DMS79 treated with DMSO at 0.1 percent for 48 hours (cell line): ENCODE data around the gene PCMT1.
"Not testable (repeated sequence)": the region's sequence is repeated elsewhere in the genome, so short reads cannot be mapped to it uniquely, and the experiment has no call there.

Experiments used
- DNase-seq: peaks from one replicate; lab custom pipeline; 2025; lab: John Stamatoyannopoulos, UW

Gene PCMT1

DNA sequence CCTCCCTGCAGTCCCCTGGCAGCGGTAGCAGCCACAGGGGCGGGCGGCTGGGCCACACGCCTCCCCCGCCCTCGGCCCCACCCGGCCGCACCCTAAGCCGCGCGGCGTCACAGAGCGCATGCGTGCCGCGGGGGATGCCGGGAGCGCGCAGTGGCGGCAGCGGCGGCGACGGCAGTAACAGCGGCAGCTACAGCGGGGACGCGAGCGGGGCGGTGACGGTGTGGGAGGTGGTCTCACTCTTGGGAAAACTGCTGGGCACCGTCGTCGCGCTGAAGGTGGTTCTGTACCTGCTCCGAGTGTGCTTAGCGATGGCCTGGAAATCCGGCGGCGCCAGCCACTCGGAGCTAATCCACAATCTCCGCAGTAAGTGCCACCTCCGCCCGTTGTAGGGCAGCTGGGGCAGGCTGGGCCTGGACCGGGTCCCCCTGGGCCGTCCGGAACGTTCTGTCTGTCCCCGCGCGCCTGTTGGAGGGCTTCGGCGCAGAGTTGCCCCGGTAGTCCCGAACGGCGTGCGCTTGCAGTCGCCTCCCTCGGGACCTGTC, at the start of gene PCMT1:
PCMT1 (plus strand) TSS at position 148 of the 542 bp plus-strand sequence; CDS start at position 309, 161 bp downstream.
- DNase-seq = peak; percentile 82

DNA sequence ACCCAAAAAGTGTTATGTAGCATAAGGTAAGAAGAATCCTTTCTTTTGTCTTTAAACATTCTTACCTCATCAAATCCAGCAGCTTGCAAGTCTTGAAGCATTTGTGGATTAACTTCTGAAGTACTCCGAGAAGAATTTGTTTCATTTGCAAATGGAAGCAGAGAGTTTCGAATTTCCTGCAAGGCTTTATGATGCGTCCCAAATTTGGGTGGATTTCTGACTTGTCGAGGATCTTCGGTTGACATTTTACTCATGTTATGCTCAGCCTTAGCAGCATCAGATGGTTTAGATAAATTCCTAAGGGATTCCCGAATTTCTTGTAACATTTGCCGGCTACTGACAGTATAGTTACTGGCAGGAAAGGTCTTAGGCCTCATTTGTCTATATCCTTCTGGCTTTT, 47.8 kb upstream of the PCMT1 start:
- no peak for DNase-seq

DNA sequence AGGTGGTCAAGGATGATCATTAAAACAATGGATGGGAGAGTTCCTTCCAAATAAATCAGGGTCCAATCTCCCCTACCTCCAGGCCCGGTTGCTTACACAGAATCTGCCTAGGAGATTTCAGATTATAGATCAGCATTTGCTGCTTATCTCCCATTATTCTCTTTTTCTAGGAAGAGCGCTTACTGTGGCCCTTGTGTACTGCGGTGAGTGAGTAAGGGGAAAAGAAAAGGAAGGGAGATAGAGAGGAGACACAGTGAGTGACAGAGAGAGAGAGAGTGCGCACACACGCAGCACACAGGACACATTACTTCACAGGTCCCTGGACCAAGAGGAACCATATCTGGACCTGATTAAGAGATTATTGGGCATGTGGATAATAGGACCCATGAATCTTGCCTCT, 37.8 kb upstream of the PCMT1 start:
- no peak for DNase-seq

DNA sequence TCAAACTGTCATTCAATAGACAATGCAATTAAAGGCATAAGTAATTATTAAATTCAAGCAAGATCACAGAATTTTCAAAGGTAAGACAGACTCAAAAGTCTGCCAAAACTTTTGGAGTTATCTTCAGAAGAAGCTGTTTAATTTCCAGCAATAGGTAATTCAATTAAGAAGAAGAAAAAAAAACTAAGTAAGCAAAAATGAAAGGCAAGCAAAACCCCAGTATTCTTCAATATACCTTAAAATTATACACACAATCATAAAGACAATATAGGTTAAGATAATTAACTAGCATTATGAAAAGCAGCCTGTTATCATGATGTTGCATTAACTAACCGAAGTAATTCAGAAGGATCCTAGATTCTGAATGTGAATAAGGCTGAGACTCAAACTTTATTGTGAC, 35.1 kb upstream of the PCMT1 start:
- no peak for DNase-seq

DNA sequence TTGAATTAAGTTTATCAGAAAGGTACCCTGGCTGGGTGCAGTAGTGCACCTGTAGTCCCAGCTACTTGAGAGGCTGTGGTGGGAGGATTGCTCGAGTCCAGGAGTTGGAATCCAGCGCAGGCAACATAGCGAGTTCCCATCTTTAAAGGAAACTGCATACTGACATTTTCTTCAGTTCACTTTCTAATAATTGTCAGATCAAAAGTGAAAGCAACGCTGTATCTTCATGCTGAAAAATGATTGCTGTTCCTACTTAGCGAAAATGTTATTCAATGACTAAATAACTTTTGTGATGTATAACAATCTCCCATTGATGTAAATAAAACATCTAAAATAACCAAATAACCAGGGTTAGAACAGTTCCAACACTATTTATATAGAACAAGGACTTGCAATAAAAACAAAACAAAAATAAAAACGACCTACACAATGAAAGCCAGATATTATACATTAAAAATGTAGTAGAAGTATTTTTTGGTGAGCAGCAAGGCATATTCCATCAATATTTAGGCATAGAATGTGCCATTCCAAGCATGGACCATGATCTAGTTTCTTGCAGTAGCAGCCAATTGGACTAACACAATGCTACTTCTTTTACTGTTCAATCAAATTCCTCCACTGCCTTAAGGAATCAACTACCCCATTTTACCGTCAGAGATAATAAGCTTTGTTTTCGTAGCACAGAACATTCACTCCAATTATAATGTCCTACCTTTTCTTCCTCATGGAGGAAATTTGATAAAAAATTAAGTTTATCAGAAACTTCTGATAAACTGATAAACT, 33.2 kb upstream of the PCMT1 start:
- no peak for DNase-seq

DNA sequence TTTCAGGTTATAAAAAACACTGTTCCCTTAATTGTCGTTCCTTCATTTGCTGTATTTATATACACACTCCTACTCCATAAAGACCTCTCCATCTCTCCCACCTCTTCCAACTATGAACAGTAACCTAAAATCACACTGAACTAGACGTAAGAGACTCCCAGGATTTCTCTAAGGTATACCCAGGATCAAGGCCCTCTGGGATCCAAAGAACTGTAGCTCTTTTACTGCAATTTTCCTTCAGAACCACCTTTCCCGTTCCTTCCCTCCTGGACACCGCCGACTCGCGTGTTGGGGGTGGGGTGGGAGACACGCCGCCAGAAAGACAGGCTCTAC, 32.3 kb upstream of the PCMT1 start:
- peak; percentile 47 for DNase-seq

DNA sequence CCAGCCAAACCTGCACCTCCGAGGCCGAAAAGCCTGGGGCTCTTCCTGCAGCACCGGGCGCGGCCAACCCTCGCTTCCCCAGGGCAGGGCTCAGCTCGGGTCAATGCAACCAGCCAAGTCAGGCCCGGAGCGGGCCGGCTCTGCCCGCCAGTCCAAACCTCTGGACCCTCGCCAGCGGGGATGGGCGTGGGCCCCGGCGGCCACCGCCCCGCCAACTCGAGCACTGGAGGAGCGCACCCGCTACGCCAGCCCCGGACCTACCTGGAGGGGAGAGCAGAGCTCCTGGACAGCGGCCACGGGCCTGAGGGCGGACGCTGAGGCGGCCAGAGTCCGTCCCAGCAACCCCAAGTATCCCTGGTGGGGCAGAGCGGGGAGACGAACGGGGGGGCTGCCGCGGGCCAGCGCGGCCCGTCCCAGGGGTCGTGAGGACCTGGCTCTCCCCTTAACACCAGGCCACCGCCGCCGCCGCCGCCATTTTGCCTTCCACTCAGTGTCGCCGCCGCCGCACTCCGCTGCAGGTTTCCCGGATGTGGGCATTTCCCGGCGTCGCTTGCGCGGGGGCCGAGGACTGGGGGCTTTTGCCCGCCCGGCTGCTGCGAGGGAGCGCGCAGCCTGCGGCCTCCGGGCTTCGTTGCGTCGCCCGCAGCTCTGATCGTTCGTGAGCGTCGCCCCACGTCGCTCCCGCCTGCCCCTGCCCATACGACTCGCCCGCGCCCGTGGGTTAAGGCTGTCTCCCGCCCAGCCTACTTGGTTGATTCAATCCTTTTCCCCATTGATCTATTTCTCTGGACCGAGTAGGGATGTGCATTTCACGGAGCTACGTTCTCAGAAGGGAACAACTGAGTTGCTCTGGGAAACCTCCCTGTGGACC, 31.7 kb upstream of the PCMT1 start, which contains the start of gene LATS1:
LATS1 (minus strand) TSS at position 514 of the 871 bp plus-strand sequence. CDS start 15,975 bp downstream, outside the sequence.
- peak; percentile 87 for DNase-seq

DNA sequence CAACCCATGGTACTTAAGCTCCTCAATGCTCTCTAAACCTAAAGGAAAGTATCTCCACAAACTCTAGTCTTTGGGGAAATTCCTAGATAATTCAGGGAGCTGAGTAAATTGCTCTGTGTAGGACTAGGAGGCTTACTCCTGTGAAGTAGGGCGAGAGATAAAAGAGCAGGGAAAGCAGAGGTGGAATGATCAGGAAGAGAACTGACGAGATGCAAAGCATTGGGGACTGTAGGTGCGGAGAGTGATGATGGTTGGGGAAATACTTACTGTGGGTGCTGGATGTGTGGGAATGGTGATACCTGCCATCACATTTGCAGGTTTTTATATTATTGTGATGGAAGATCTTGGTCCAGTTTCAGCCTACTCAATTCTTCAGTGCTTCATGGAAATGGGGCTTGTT, 30.0 kb upstream of the PCMT1 start:
- DNase-seq = no peak

DNA sequence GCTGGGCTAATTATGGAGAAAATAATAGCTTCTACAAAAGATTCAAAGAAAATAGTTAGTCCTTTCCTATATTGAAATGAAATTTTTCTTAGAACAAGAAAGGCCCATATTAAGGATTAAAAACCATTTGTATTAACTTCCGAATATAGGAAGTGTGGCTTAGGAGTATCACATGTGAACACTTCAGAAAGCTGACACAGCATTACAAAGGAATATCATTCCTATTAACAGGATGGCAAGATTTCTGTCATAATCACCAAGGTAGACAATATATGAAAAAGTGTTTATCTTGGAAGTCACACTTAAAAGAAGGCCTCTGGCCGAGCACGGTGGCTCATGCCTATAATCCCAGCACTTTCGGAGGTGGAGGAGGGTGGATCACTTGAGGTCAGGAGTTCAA, 26.3 kb upstream of the PCMT1 start:
- DNase-seq = no peak

DNA sequence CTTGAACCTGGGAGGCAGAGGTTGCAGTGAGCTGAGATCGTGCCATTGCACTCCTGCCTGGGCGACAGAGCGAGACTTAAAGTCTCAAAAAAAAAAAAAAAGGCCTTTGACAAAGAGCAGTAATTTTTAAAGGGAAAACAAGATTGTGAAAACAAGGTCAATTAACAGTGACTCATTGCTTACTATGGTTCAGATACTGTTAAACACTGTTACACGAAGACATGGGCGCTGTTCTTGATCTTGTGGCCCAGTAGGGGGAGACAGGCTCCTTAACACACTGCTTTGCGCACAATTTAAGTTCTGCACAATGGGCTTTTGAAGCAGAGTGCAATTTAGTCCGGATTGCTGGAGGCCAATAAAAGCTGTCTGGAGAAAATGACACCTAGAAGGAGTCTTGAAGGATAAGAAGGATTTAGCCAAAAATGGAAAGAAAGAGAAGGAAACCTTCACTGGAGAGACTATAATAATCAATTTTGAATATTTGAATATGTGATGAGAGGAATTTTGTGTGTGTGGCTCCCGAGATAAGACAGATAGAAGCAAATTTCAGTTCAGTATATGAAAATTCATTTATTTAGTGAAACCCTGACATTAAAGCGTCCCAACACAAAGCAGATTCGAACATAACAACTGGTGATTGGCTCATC, 25.6 kb upstream of the PCMT1 start:
- no peak for DNase-seq

DNA sequence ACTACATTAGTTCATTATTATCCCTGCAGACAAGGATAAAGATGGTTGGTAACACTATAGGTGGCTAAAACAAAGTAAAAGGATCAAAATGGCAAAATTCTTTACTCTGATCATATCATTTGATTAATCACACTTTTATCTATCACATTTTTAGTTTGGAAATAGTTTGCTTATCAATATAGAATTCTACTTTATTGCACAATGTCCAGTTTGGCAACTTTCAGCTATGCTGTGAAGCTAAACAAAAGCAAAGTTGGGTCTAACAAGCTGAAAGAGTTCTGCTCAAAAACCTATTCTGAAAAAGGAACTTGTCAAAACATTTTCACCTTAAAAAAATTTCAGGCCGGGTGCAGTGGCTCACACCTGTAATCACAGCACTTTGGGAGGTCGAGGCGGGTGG, 23.8 kb upstream of the PCMT1 start:
- DNase-seq = no peak

DNA sequence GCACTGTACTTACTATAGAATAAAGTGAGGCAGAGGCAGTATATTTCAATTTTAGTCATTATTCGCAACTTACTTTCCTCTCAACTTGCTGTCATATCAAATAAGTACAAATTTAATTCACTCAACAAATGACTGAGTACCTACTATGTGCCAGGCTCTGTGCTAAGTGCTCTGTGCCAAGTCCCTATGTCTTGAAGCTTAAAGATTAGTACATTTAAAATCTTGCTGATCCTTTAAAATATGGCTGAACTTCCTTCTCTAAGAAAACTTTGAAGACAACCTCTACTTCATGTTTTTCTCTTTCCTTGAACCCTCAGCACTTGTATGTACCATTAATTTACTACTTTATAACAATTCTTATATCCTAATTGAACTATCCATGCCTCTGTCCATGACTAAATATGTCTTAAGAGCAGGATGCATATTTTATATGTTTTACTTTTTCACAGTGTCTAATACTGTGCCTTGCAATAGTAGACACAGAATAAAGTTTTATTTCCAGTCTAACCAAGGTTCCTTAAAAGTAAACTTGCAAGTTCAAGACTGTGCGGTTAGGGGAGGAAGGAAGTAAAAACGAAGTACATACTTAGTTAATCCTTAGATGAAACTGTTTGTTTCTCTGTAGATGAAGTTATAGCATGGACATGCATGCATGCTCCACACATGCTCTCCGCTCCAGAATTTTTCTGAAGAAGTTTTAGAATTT, 21.6 kb upstream of the PCMT1 start:
- DNase-seq = no peak

DNA sequence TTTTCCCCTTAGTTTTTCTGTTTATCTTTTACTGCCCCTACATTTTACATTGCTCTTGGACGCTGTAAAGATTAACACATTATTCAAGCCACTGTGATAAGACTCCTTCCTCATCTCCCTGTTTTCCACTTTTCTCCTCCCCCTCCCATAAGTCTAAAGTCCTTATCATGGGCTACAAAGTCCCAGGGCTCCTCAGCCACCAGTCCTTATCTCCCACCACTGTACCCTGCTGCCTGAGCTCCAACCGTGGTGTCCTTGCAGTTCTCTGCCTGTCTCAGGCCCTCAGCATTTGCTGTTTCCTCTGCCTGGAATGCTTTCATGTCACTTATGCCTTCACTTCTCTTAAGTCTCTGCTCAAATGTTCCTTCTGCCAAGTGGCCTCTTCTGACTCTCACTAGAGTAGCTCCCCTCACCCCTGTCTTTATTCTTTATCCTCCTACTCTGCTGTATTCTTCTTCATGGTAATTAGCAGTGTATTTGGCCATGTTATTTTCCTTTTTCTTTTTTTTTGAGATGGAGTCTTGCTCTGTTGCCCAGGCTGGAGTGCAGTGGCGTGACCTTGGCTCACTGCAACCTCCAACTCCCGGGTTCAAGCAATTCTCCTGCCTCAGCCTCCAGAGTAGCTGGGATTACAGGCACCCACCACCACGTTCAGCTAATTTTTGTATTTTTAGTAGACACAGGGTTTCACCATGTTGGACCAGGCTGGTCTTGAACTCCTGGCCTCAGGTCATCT, 20.9 kb upstream of the PCMT1 start:
- DNase-seq = no peak

DNA sequence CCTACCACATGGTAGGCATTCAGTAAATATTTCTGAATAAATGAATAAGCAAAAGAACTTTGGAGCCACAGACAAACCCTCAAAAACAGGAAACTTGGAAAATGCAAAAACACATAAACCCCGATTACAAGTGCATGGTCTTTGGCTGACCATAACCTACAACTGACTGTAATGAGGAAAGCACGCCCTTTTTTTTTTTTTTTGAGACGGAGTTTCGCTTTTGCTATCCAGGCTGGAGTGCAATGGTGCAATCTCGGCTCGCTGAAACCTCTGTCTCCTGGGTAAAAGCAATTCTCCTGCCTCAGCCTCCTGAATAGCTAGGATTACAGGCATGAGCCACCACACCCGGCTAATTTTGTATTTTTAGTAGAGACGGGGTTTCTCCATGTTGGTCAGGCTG, 19.7 kb upstream of the PCMT1 start:
- DNase-seq = no peak

DNA sequence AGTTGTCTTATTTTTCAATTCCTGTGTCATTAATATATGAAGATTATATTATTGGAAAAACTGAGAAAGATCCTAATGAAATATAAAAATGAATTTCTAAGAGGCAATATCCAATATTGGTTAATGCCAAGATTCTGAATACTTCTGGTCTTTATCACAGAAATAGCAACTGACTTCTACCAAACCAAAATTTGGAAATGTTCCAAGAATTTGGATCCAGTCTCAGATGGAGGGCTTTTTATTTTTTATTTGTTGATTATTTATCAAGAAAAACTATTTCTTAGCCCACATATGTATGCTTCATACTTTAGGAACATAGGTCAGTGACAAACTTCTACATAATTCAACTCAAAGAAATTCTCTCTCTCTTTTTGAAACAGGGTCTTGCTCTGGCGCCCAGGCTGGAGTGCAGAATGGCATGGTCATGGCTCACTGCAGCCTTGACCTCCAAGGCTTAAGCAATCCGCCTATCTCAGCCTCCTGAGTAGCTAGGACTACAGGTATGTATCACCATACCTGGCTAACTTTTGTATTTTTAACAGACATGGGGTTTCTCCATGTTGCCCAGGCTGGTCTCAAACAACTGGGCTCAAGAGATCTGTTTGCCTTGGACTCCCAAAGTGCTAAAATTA, 16.3 kb upstream of the PCMT1 start:
- DNase-seq = no peak

DNA sequence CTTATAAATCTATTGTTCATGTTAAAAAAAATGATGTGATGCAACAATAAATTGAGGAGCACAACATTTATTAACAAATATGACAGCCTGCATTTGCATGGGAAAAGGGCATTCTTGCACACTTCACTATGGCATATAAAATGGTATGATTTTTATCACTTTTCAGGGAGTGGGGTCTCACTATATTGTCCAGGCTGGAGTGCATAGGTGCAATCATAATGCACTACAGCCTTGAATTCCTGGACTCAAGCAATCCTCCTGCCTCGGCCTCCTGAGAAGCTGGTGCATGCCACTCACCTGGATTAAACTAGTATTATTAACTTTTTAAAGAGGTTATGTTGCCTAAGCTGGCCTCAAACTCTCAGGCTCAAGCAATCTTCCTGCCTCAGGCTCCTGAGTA, 14.6 kb upstream of the PCMT1 start:
- DNase-seq = no peak

DNA sequence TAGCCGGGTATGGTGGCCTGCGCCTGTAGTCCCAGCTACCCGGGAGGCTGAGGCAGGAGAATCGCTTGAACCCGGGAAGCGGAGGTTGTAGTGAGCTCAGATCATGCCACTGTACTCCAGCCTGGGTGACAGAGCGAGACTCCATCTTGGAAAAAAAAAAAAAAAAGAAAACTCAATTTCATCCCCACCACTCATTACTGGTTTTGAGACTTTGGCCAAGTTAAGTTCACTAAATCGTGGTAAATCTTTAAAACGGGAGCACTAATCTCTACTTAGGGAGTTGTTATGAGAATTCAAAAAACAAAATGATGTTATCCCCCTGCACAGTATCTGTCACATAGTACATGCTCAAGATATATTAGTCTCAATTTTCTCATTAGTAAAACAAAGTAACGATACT, 4.3 kb upstream of the PCMT1 start:
- not testable (repeated sequence) for DNase-seq

DNA sequence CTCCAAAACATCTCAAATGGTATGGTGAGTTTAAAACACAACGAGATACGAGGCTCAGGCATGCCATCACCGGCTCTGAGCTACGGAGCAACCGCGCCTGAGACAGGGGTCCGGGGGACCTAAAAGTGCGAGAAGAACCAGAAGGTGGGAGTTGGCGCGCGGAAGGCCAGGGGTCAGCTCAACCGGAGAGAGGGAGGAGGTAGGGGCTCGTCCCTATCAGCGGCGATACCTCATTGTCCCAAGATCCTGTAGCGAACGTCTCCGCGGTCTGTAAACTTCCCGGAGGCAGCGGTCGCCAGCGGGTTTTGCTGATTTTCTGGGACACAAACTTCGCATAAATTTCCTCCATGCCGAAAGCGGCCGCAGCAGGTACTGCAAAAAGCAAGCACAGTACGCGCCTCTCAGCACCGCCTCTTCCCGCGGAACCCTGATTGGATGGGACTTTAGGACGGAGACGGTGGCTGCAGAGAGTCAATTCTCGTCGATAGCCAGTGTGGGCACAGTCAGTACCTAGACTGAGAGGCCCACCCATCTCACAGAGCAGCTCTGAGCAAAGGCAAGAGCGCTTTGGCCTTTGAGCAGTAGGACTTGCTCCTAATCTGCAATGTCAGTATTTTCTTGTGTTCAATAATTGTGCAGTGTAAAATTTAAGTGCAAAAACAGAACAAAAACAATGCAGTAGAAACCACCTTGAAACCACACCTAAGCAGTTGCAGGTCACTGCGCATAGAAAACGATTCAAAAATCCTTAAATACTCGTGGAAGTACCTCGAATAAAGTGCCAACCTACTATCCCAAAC, 3.2 kb upstream of the PCMT1 start, which contains the start of gene NUP43:
NUP43 (minus strand) TSS at position 383 of the 800 bp plus-strand sequence; CDS start at position 349, 34 bp downstream.
- DNase-seq = peak; percentile 90

DNA sequence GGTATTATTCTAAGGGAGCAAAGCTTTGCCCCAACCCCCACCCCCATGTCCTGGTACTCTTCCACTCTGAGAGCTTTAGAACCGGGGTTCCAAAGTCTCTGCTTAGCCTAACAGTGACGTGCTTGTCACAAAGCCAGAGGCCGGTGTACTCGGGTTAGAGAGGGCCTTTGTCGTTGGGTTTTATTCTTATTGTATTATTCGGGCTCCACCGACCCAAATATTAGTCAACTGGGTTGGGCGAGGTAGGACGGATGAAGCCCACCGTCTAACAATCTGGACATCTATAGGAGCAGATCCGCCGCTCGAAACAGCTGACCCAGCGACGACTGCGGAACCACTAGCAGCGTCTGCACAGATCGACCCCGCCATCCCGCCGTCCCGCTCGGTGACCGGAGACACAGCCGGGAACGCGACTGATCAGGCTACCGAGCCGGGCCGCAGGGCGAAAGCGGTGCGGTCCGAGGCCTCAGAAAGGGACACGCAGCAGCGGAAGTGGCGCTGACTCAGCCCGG, 403 bp upstream of the PCMT1 start:
- DNase-seq = not testable (repeated sequence)
